Islet of Langerhans (tissue), 1 donor: Measurements from ENCODE around the gene VPS8.

Experiments
- FAIRE-seq: peaks from one replicate; lab custom pipeline; 2011; peaks lifted over from hg19 to GRCh38; lab: Jason Lieb, UNC

The VPS8 gene

GRCh38 chr3:185060655-185061054 lies 248.7 kb downstream of the VPS8 start:
- no peak for FAIRE-seq

- FAIRE-seq = no peak
Measured at GRCh38 chr3:185062191-185062590, 250.2 kb downstream of the VPS8 start.

GRCh38 chr3:185063431-185063830 lies 251.5 kb downstream of the VPS8 start:
- FAIRE-seq = no peak

GRCh38 chr3:185065059-185065458 lies 253.1 kb downstream of the VPS8 start:
- no peak for FAIRE-seq

DNA sequence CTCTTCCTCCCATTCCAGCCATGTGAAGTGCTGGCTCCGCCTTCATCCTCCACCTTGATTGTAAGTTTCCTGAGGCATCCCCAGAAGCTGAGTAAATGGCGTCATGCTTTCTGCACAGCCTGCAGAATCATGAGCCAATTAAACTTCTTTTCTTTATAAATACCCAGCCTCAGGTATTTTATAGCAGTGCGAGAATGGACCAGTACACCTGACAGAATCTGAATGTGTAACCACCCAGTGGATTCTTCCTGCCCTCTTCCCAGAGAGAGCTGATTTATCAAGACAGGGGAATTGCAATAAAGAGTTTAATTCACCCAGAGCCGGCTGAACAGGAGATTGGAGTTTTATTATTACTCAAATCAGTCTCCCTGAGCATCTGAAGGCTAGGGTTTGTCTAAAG lies 254.3 kb downstream of the VPS8 start:
- no peak for FAIRE-seq

GRCh38 chr3:185067173-185067572 lies 255.2 kb downstream of the VPS8 start:
- FAIRE-seq = no peak

GRCh38 chr3:185069037-185070030 lies 257.4 kb downstream of the VPS8 start:
- FAIRE-seq = no peak

- FAIRE-seq = no peak
Measured at GRCh38 chr3:185070491-185071286, 258.7 kb downstream of the VPS8 start.

GRCh38 chr3:185071287-185071800 lies 259.4 kb downstream of the VPS8 start:
- no peak for FAIRE-seq

DNA sequence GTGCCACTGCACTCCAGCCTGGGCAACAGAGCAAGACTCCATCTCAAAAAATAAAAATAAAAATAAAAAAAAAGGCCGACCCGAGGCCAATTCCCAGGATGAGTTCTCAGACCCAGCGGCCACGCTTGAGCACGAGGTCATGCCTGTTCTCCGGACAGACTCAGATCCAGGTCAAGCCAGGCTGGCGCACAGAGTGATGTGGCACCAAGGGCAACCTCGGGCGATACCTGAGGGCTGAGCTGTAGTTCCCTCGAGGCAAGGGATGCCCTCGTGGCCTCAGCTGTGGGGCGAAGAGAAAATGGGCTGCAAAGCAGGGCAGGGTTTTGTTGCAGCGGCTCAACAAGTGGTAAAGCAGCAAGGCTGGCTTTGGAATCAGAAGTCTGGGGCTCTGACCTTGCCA lies 263.6 kb downstream of the VPS8 start:
- no peak for FAIRE-seq

DNA sequence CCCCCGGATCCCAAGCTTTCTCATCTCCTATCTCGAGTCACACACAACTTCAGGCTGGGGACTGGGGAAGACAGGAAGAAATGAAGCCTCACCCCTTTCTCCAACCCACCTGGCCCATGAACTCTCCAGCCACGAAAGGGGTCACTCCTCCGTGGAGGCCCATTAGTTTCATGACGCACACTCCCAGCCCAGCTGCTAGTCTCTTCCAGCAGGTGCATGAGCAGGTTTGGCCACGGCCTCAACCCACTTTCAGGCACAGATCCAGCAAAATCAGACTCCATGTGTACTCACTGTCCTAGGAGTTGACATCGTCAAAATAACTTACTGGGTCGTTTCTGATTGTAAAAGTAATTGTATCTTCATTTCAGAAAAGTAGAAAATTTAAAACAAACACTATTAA lies 264.3 kb downstream of the VPS8 start:
- FAIRE-seq = no peak

GRCh38 chr3:185079625-185080024 lies 267.7 kb downstream of the VPS8 start:
- FAIRE-seq = no peak

GRCh38 chr3:185081521-185081920 lies 269.6 kb downstream of the VPS8 start:
- no peak for FAIRE-seq

DNA sequence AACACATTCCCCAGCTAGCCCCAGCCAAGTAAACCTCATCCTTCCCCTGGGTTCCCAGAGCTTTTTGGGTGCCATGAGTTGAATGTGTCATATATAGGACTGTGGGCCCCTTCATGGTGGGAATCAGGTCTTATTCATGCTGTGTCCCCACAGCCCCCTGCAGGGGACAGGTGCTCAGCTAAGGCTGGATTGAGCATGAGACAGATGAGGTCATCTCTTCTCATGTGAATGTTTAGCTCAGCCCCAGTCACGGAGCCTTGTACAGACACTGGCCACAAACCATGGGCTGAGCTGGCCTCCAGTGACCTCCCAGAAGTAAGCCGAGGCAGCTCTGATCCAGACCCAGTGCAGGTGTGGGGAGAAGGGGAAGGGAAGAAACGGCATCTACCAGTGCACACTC lies 270.2 kb downstream of the VPS8 start:
- FAIRE-seq = no peak

- no peak for FAIRE-seq
Measured at GRCh38 chr3:185082829-185083228, 270.9 kb downstream of the VPS8 start.

- no peak for FAIRE-seq
Measured at GRCh38 chr3:185084402-185084801, 272.4 kb downstream of the VPS8 start.

GRCh38 chr3:185084901-185085300 lies 272.9 kb downstream of the VPS8 start:
- FAIRE-seq = no peak

DNA sequence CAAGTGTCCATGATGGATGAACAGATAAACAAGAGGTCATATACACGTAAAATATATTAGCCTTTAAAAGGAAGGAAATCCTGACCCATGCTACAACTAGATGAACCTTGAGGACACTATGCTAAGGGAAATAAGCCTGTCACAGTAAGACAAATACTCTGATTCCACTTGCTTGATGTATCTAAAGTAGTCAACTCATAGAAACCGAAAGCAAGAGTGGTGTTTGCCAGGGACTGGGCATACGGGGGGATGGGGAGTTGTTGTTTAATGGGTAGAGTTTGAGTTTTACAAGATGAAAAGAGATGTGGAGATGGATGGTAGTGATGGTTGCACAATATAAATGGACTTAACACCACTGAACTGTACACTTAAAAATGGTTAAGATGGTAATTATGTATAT lies 275.5 kb downstream of the VPS8 start:
- FAIRE-seq = no peak

DNA sequence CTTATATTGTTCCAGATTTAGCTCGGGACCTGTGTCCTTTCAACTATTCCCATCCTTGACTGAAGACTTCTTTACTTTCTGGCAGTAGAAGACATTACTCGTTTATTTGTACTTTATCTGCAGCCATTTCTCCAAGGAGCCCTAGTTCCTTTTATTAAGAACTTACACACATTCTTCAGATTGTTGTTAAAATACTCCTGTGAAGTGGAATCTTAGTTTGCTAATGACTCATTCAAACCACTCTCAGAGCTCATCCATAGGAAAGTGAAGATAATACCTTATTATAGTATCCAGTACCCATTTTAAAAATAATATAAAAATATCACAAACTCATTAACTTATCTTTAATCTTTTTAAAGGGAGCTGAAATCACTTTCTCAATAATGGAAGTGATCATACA lies 277.4 kb downstream of the VPS8 start:
- FAIRE-seq = no peak

DNA sequence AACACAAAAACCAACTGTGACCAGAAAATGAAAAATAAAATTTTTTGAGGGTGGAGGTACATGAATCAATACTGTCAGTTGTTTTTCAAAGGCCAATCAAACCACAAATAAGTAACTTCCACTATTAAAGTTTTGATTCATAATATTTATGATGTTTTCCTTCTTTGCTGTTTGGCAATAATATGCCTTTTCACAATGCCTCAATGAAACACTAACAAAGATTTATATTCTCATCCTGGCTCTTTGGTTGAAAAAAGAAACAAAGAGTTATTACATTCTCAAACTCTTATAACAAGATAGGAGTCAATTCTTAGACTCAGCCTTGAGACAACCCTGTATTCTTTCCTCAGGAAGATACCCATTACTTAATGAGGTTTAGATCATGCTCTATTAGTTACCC lies 277.8 kb downstream of the VPS8 start:
- no peak for FAIRE-seq

DNA sequence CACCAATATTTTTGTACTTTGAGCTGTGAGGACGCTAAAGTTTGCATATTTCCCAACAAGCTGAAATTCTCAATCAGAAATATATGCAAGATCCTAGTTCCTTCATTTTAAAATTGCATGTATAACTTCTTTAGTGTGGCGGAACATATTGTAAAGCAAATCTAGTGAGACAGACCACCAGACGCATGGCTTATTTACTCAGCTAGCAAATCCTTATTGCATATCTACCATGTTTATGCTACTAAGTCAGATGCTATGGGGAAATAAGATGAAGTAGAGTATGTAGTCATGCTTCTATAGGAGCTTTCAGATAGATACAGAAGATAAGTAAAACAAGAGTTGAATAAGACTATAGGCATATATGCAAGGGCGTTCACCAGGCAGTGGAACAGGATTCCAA lies 278.8 kb downstream of the VPS8 start:
- no peak for FAIRE-seq

DNA sequence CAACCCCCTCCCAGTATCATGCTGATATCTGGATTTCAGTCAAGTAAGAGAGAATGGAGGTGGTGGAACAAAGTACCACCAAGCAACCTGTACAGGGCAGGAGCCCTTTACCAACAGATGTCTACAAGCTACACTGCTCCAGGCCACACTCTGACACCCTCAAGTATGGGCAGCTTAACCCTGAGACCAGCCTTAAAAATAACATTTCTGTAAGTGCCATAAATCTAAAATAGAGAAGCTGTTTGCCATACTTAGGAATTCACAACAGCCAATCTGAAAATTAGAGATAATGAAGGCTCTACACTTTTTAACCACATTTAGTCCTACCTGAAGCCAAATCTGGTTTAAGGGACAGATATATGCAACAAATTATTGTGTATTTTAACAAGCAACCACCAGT lies 281.1 kb downstream of the VPS8 start:
- FAIRE-seq = no peak

DNA sequence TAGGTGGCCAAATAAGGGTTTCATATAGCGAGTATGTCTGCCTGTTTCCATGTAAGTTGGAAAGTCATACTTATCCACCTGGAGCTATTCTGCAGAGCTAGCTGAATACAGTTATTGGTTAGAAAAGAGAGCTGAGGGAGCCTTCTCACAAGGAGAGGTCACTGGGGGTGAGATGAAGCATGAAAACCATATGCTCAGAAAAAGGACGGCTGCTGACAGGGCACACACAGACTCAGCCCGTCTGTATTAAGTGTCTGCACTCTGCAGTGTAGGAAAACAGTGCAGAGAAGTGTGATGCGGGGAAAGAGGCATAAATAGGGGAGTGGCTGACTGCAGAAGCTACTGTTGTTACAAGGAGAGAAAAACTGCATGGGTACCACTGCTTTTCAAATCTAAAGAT lies 282.7 kb downstream of the VPS8 start:
- FAIRE-seq = no peak
